HG02981 (cell line): ENCODE results near the gene ZNF3.

Experiments
- ATAC-seq: cut with Tn5 transposase; IDR thresholded peaks from one replicate; pipeline ENCODE4 v1.9.1; 2021; ENCODE audit warnings: mild to moderate bottlenecking, moderate library complexity; ENCODE audit not compliant: unreplicated experiment

ZNF3 gene

GRCh38 chr7:100109521-100110163 is 28.1 kb upstream of the ZNF3 start:
- ATAC-seq: no peak

- ATAC-seq: no peak
Measured at GRCh38 chr7:100107890-100108289, 26.4 kb upstream of the ZNF3 start.

- no peak for ATAC-seq
Measured at GRCh38 chr7:100107125-100107737, 25.7 kb upstream of the ZNF3 start.

GRCh38 chr7:100106633-100107032 is 25.1 kb upstream of the ZNF3 start:
- no peak for ATAC-seq

GRCh38 chr7:100105534-100105933 is 24.0 kb upstream of the ZNF3 start:
- no peak for ATAC-seq

- ATAC-seq: no peak
Measured at GRCh38 chr7:100102950-100103840, 21.7 kb upstream of the ZNF3 start.

- ATAC-seq: peak; percentile 75
Measured at GRCh38 chr7:100101016-100101862, 19.7 kb upstream of the ZNF3 start, which contains the start of the genes AP4M1 and MCM7. AP4M1 (plus strand) TSS chr7:100101643; CDS start chr7:100101715, 72 bp downstream. MCM7 (minus strand) TSS chr7:100101397; CDS start chr7:100101294, 103 bp downstream.

- peak; percentile 57 for ATAC-seq
Measured at GRCh38 chr7:100100420-100101015, 19.0 kb upstream of the ZNF3 start.

GRCh38 chr7:100099452-100099851 is 17.9 kb upstream of the ZNF3 start:
- no peak for ATAC-seq

GRCh38 chr7:100098913-100099312 is 17.4 kb upstream of the ZNF3 start:
- no peak for ATAC-seq

- ATAC-seq: no peak
Measured at GRCh38 chr7:100095704-100096103, 14.2 kb upstream of the ZNF3 start.

- no peak for ATAC-seq
Measured at GRCh38 chr7:100095289-100095688, 13.8 kb upstream of the ZNF3 start.

- ATAC-seq: no peak
Measured at GRCh38 chr7:100093925-100094486, 12.5 kb upstream of the ZNF3 start.

GRCh38 chr7:100093498-100093897 is 12.0 kb upstream of the ZNF3 start:
- ATAC-seq: no peak

- no peak for ATAC-seq
Measured at GRCh38 chr7:100093054-100093453, 11.5 kb upstream of the ZNF3 start.

GRCh38 chr7:100091411-100092181 is 10.1 kb upstream of the ZNF3 start:
- ATAC-seq: no peak

- no peak for ATAC-seq
Measured at GRCh38 chr7:100090527-100091410, 9.2 kb upstream of the ZNF3 start.
